NB4 (cell line): Measurements from ENCODE around the gene PIP5K1B.

Experiments used
- CTCF ChIP-seq: IDR thresholded peaks from one replicate; pipeline ENCODE4 v1.5.1; 2012; ENCODE audit warnings: low read depth, low read length
- MAX ChIP-seq: IDR thresholded peaks from 2 replicates; pipeline ENCODE4 v1.6.1; 2011; ENCODE audit warnings: low read depth, low read length
- MYC ChIP-seq: IDR thresholded peaks from 2 replicates; pipeline ENCODE4 v1.6.1; 2011; ENCODE audit warnings: low read depth, low read length
- POLR2A ChIP-seq: IDR thresholded peaks from 2 replicates; pipeline ENCODE4 v1.6.1; 2011; ENCODE audit warnings: mild to moderate bottlenecking; ENCODE audit not compliant: insufficient read length; ENCODE audit errors: extremely low read depth

GRCh38 chr9:68843239-68843638 is 138.2 kb downstream of the PIP5K1B start:
- TF ChIP-seq CTCF (no peak), POLR2A (no peak), MYC (no peak), MAX (no peak)
